ENCODE data around the gene RPL19.

The RPL19 gene

DNA sequence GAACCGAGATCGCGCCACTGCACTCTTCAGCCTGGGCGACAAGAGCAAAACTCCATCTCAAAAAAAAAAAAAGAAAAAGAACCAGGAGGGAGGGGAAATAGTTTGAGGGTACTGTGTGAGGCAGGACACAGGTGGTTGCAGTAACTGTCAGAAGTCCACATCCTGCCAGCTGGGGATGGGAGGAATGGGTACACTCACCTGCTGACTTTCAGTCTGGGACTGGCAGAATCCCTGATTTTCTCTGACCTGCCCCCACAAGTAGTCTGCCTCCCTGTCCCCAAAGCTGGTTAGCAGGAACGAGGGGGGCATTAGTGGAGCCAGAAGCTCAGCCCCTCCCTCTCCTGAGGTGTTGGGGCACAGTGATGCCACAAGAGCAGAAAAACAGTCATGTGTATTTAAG is 27.0 kb upstream of the RPL19 start:
- DNase-seq (ENCODE audit: low spot score) = no peak

DNA sequence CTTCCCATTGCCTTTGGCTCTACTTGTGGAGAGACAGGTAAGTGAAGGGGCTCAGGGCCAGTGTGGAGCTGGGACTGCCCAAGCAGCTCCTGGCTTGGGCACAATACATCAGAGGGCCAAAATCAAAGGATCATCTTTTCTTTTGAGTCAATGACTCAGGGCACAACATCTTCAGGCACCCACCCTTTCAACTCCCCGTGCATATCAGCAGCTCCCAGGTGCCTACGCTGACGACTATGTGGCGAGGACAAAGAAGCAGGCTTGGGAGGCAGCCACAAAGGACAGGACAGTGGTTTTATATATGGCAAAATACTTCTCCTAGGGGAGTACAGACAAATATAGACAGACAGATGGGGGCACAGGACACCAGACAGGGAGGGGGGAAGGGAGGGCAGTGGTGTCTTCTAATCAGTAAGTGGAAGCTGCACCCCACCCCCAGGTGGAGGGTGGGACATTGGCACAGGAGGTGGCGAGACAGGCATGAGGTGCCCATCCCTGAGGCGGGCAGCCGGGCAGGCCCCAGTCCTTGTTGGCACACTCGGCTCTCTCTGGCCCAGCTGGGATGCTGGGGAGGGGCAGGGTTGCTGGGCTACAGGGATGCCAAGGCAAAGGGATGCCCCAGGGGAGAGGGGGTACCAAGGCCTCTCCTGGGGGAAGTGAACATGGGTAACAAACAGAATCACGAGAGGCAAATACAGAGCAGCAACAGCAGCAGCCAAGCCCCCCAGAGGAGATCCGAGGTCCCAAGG is 26.4 kb upstream of the RPL19 start:
- no peak for DNase-seq (ENCODE audit: low spot score)

DNA sequence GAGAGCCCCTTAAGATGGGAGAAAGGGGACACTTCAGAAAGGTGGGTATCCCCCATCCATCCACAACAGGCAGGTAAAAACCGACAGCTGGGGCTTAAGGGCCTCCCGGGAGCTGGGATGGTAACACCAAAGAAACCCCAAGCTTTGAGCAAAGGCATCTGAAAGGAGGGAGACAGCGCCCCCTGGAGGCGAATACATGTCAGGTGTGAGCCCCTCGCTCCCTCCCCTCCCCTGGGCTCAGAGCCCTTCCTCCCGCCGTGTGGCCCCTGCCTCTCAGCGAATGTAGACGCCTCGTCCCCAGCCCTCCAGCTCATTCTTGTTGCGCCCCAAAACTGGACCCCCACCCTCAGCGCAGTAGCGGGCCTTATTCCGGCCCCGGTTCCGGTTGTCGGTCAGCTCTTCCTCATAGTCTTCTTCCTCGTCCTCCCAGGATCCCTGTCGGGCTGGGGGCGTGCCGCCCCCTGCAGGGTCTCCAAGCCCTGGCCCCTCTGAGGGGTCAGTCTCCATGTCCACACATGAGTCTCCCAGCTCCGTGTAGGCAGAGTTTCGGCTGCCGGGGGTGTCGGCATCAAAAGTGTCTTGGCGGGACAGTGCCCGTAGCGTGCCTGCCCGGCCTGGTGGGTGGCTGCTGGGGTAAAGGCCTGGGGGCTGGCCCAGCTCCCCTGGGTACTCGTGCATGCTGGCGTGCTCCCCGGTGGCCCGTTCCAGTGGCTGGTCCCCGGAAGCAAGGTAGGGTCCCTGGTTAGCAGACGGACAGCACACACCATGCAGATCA is 25.0 kb upstream of the RPL19 start:
- peak; percentile 84 for DNase-seq (ENCODE audit: low spot score)

DNA sequence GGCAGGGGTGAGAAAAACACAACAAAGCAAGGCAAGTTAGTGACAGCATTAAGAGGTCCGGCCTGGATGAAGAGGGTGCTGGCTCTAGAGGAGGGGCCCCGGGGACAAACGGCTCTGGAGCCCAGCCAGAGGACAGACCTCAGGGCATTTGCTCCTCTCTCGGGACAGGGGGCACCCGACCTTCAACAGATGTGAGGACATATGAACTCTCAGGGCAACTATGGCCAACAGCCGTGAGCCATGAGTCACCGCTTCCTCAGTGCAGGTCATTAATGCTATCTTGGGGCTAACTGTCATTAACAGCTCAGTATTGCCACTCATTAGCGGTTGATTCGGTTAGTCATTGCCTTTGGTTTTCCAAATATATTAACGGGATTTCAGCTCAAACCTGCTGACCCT is 24.4 kb upstream of the RPL19 start:
- DNase-seq (ENCODE audit: low spot score) = no peak

GRCh38 chr17:39177256-39177655 is 22.8 kb upstream of the RPL19 start:
- peak; percentile 27 for DNase-seq (ENCODE audit: low spot score)

DNA sequence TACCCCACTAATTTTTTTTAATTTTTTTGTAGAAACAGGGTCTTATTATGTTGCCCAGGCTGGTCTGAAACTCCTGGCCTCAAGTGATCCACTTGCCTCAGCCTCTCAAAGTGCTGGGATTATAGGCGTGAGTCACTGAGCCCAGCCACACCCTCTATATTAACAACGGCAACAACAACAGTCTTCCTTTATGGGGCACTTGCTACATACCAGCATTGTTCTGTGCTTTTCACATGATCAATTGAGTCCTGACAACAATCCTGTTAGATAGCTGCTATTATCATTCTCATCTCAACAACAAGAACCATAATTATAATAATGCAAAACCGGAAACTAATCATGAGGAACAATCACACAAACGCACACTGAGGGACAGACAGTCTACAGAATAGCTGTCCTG is 21.5 kb upstream of the RPL19 start:
- DNase-seq (ENCODE audit: low spot score) = no peak

GRCh38 chr17:39181303-39181702 is 18.8 kb upstream of the RPL19 start:
- DNase-seq (ENCODE audit: low spot score) = no peak

GRCh38 chr17:39183045-39183444 is 17.0 kb upstream of the RPL19 start:
- no peak for DNase-seq (ENCODE audit: low spot score)

DNA sequence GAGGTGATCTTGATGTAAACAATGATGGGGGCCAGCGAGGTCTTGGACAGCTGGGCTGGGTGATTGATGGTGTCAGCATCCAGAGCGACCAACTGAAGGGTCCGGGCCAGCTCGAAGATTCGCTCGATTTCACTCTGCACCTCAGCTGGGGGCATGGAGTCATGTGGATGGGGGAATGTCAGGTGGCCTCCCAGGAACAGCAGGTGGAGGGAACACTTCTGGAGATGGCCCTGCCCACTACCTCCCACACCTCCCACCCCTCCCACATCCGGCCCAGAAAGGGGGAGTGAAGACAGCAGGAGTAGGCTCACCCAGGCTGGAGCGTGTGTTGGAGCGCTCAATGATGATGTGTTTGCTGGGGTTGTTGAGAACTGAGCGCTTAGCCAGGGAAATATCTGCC is 16.4 kb upstream of the RPL19 start:
- DNase-seq (ENCODE audit: low spot score) = no peak

DNA sequence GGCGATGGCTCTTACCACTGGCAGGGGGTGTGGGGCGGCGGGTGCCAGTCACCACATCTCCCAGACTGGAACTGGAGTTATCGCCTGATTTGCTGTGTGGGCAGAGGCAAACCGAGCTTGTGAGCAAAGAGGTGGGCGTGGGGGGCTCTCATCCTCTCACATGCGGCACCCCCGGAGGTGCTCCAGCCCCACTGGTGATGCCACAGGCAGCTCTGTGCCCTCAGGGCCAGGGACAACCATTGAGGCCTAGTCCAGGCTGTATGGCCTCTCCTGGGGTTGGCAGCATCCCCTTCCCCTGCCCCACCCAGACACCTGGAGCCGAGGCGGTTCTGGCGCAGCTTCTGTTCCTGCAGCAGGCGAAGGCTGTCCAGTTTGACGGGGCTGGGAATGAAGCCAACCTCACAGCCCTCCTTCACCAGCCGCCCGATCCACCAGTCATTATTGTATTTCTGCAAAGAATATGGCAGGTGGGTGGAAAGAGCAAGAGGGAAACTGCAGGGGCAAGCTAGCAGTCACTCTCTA is 13.5 kb upstream of the RPL19 start:
- no peak for DNase-seq (ENCODE audit: low spot score)

GRCh38 chr17:39187152-39187830 is 12.8 kb upstream of the RPL19 start:
- no peak for DNase-seq (ENCODE audit: low spot score)

- no peak for DNase-seq (ENCODE audit: low spot score)
Measured at GRCh38 chr17:39191750-39192510, 8.2 kb upstream of the RPL19 start.

DNA sequence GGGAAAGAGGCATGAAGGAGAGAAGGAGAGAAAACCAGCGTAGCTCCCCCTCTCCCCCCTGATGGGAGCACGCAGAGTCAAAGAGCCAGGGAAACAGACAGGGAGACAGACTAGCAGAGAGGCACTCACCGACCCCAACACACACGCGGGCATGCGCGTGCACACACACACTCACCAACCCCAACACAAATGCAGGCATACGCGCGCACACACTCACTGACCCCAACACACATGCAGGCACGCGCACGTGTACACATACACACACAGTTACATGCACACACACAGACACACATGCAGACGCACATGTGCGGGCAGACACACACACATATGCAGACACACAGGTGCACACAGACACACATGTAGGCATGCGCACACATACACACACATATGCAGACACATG is 7.2 kb upstream of the RPL19 start:
- no peak for DNase-seq (ENCODE audit: low spot score)

DNA sequence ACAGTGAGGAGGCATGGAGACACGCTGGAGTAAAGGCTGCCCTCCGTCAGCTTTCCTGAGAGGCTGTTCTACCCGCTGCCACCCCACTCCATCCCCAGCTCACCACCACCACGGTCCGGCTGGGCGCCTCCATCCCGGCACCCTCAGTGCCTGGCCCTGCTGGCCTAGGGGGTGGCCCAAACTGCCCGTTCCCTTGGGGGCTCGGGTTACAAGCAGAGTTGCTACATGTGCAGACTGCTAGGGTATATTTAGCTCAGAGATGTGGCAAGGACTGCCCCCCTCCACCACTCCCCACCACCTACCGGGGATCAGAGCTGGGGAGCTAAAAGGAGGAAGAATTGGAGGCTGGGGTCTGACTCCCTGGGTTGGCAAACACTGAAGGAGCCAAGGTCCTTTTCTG is 6.7 kb upstream of the RPL19 start:
- no peak for DNase-seq (ENCODE audit: low spot score)

DNA sequence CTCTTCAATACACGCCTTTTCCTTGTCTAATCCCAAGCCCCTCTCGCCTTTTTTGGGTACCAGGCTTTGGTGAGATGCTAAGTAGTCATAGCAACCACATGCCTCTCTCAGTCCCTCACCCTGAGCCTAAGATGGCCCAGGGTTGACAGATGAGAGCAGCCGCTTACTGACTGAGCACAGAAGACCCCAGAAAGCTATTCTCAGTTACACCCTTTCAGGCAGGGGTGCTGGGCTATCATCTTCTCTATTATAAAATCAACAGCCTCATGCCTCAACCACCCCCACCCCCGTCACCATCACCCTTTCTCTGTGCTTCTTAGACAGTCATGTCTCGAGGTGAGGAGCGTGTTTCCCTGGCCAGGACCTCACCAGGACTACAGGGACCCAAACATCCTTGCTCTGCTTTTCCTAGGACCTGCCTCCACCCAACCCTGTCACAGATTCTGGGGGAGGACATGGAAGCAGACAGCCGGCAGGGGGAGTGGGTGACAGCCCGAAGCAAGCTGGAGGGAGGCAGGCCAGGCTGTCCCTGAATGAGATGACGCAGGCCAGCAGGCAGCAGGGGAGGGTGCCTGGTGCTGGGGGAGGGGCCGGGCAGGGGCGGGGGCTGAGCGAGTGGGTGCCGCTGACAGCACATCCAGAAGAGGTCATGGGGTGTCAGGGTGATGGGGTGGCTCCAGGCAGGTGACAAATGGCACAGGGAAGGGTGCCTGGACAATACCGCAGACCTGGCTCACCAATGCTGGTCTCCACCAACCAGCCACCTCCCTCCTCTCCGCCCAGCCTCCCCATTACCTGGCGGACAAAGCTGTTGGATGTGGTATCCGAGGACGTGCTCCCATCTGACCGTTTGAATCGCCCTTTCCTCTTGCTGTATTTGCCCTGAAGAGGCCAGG is 5.7 kb upstream of the RPL19 start:
- DNase-seq (ENCODE audit: low spot score) = peak; percentile 86

DNA sequence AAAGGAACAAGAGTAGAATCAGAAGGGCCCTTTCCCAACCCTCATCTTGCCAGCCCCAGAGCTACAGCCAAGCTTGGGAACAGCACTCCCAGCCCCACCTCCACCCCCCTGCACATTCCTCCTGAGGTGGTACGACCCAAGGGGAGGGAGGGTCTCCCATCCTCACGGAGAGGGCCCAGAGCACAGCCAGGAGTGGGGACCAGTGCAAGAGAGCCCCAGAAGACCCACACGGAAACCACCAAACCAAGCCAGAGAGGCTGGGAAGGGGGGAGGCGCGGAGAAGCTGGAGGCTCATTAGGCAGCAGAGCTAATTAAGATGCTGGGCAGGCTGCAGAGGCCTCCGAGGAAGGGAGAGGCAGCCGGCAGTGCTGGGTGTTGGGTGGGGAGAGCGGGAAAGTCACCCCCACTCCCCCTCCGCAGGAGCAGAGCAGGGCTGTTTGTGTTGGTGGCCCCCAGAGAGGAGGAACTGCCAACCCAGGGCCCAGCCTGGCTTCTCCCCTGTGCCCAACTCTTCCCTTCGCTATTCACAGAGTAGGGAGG is 5.0 kb upstream of the RPL19 start:
- DNase-seq (ENCODE audit: low spot score) = no peak

- DNase-seq (ENCODE audit: low spot score) = no peak
Measured at GRCh38 chr17:39195568-39196160, 4.4 kb upstream of the RPL19 start.

GRCh38 chr17:39196241-39196807 is 3.8 kb upstream of the RPL19 start:
- peak; percentile 43 for DNase-seq (ENCODE audit: low spot score)

DNA sequence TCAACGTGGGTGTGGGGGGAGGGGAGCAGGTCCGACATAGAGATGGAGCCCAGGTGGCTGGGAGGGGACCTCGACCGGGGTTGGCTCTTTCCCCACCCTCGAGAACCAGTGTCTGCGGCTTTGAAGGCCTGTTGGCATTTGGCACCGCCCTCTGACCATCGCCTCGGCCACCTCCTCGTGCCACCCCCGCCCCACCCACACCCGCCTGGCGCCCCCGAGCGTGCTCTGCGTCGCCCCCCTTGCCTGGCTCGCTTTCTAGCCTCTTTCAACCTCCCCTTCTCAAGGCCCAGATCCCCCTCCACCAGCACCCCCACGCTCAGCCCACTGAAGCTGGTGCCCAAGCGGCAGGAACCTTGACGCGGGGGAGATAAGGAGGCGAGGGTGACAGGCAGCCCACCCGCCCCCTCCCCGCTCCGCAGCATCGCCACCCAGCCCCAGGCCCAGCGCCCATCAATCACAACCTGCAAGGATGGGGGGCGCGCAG is 3.2 kb upstream of the RPL19 start:
- DNase-seq (ENCODE audit: low spot score) = peak; percentile 68
